Measurements from ENCODE around the gene MAP1LC3B.

GRCh38 chr16:87404764-87405625, 12.9 kb downstream of the MAP1LC3B start:
- TF ChIP-seq EZH2 (IDR thresholded peaks at IDR 0.05; ENCODE audit: insufficient read depth, poor library complexity, severe bottlenecking) (no peak), EZH2phosphoT487 (IDR thresholded peaks at IDR 0.05; ENCODE audit: insufficient read depth, low read depth) (no peak)

All from GM23248 (cell line).